VCaP (cell line): ENCODE data around the gene MRGPRG.

Experiments used
- H3K27ac ChIP-seq: fragments of 450-650 bp; 2 replicates; pipeline ENCODE4 v1.5.1; 2017
- CTCF ChIP-seq: fragments of 450-650 bp; conservative IDR thresholded peaks from 2 replicates; pipeline ENCODE4 v1.5.1; 2017; ENCODE audit warnings: mild to moderate bottlenecking, moderate library complexity

The MRGPRG gene

GRCh38 chr11:3217818-3218482, 663 bp downstream of the MRGPRG start:
- no peak for TF ChIP-seq CTCF
- no peak overlapping the region for H3K27ac ChIP-seq

GRCh38 chr11:3216027-3216525, 2.5 kb downstream of the MRGPRG start:
- TF ChIP-seq CTCF = no peak
- no peak overlapping the region for H3K27ac ChIP-seq

- no peak overlapping the region for H3K27ac ChIP-seq
- TF ChIP-seq CTCF = no peak
Measured at GRCh38 chr11:3215346-3216026, 3.1 kb downstream of the MRGPRG start.

GRCh38 chr11:3214420-3214699, 4.3 kb downstream of the MRGPRG start:
- no peak overlapping the region for H3K27ac ChIP-seq
- TF ChIP-seq CTCF = no peak

GRCh38 chr11:3213659-3214419, 4.8 kb downstream of the MRGPRG start:
- H3K27ac ChIP-seq = no peak overlapping the region
- TF ChIP-seq CTCF = no peak

- no peak overlapping the region for H3K27ac ChIP-seq
- TF ChIP-seq CTCF = no peak
Measured at GRCh38 chr11:3208272-3208671, 10.3 kb downstream of the MRGPRG start.

GRCh38 chr11:3207526-3208189, 11.0 kb downstream of the MRGPRG start:
- no peak overlapping the region for H3K27ac ChIP-seq
- TF ChIP-seq CTCF = no peak
